Measurements from ENCODE around the gene RAPGEFL1. TPM values are rescaled to one million over a fixed set of nuclear protein-coding genes. Genes with fewer than 3 reads are reported as not detected.
"Not testable (repeated sequence)": the region's sequence is repeated elsewhere in the genome, so short reads cannot be mapped to it uniquely, and the experiment has no call there.

The RAPGEFL1 gene
- total RNA-seq (2014; rRNA removed; shearing (Covaris generic); ENCODE audit: low replicate concordance) = 0.27 and 2.0 TPM in 2 replicates

- DNase-seq = no peak
- Histone ChIP-seq H3K9me3 (no peaks in the 10 kb centered on the region), H3K4me3 (no peak within 1 kb of the TSS), H3K36me3 (peaks cover 42% of the 10 kb centered on the region), H3K27me3 (no peaks in the 10 kb centered on the region)
These were observed at the start of gene RAPGEFL1 for GRCh38 chr17:40177275-40177874. RAPGEFL1 (plus strand) TSS chr17:40177470; CDS start chr17:40177862, 392 bp downstream.

GRCh38 chr17:40129498-40129897 is 47.8 kb upstream of the RAPGEFL1 start:
- H3K27me3 ChIP-seq = no peaks in the 10 kb centered on the region
- DNase-seq = no peak
- no peaks in the 10 kb centered on the region for H3K9me3 ChIP-seq
- H3K36me3 ChIP-seq = peaks cover 99% of the 10 kb centered on the region
- no peak overlapping the region for H3K4me3 ChIP-seq

DNA sequence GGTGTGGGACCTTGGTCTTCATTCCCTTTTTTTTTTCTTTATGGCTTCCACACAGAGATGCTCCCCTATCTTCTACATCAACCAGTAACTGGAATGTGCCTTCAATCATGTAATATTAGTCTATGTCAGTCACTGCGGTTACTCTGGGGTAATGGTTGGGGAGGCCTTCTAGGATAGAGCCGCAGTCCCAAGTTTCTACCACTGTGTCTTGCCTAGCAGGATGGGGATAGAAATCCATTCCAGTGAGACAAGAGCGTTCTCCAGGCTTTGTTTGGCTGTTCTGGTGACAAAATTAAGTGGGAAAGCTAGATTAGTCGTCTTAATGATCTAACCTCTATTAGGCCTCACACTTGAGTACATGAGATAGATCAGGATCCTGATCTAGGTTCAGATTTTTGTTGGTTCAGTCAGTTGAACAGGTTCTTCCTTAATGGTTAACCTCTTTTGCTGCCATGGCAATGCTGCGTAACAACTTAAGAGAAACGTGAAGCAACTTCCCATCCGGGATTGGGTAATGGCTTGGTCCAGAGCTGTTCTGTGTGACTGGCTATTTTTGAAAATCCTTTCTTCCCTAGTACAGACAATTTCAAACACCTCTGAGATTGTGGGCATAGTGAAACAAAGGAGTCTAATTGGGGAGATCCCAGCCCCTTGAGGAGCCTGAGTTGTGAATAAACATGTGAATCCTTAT is 46.8 kb upstream of the RAPGEFL1 start:
- Histone ChIP-seq H3K9me3 (no peaks in the 10 kb centered on the region), H3K4me3 (no peak overlapping the region), H3K36me3 (peaks cover 98% of the 10 kb centered on the region), H3K27me3 (no peaks in the 10 kb centered on the region)
- DNase-seq = no peak

DNA sequence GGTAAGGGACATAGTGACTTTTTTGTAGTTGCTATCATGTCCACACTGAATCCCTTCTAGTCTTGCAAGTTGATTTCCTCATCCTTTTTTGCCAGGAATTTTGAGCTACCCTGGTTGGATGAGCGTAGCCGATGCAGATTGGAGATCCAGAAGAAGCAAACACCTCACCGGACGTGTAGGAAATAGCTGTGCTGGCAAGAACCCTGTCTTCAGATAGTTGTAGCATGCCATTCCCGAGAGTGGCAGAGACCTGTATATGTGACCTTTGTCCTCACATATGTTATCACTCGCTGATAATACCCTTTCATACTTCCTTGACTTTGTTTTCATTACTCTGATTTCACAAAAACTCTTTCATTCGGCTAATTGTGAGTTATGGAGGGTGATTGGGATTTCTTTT is 43.1 kb upstream of the RAPGEFL1 start:
- H3K36me3 ChIP-seq = peaks cover 93% of the 10 kb centered on the region
- no peak for DNase-seq
- H3K9me3 ChIP-seq = no peaks in the 10 kb centered on the region
- no peaks in the 10 kb centered on the region for H3K27me3 ChIP-seq
- no peak overlapping the region for H3K4me3 ChIP-seq

DNA sequence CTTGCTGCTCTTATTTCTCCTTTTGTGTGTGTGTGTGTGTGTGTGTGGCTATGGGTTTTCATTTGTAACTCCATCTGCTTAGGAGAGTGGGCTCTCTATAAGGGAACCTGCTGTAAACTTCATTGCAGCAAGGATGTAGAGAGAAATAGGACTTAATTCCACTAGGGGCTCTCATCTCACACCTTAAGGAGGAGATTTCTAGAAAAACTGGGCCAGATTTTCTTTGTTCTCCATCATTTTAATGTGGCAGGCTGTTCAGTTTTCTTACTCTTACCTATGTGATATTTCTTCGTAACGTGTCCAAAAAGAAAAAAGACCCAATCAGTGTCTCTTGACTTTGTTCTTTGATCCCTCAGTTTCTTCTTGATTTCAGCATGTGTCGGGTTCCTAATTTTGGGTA is 41.5 kb upstream of the RAPGEFL1 start:
- H3K4me3 ChIP-seq = no peak overlapping the region

DNA sequence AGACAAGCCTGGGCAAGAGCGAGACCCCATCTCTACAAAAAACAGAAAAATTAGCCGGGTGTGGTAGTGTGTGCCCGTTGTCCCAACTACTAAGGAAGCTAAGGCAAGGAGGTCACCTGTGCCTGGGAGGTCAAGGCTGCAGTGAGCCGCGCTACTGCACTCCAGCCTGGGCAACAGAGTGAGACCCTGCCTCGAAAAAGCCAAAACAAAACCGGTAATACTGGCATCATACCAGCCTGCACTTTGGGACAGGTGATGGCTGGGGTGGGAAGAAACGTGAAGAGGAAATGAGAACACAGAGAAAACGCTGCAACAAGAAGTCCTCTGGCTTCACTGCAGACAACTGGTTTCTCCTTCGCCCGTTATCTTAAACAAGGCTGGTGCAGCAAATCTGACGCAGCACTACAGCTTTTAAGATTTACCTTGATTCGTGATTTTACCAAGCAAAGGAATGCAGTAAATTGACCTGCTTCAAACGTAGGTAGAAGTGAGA is 37.7 kb upstream of the RAPGEFL1 start:
- no peak for DNase-seq
- Histone ChIP-seq H3K27me3 (no peaks in the 10 kb centered on the region), H3K36me3 (peaks cover 76% of the 10 kb centered on the region), H3K9me3 (no peaks in the 10 kb centered on the region), H3K4me3 (peak overlapping the region; percentile 100)

More for the DNA sequence above, 41.5 kb upstream of the RAPGEFL1 start:
- Histone ChIP-seq H3K36me3 (peaks cover 84% of the 10 kb centered on the region), H3K9me3 (no peaks in the 10 kb centered on the region), H3K27me3 (no peaks in the 10 kb centered on the region)
- DNase-seq = no peak

DNA sequence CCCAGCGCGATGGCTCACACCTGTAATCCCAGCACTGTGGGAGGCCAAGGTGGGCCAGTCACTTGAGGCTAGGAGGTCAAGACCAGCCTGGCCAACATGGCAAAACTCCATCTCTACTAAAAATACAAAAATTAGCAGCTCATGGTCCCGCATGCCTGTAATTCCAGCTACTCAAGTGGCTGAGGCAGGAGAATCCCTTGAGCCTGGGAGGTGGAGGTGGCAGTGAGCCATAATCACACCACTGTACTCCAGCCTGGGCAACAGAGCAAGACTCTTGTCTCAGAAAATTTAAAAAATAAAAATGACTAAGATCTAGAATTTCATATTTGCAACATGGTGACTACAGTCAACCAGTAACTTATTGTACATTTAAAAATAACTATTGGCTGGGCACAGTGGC is 34.1 kb upstream of the RAPGEFL1 start:
- not testable (repeated sequence) for H3K9me3 ChIP-seq

DNA sequence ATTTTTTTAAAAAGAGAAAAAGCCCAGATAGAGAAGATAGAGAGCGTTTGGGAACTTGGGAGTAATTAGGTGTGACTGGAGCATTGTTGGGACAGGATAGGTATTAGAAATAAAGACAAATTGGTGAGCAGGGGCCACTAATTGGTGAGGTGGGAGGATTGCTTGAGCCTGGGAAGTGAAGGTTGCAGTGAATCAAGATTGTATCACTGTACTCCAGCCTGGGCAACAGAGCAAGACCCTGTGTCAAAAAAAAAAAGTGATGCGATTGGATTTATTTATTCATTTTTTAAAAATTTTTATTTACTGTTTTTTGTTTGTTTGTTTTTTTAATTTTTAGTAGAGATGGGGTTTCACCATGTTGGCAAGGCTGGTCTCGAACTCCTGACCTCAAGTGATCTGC is 31.8 kb upstream of the RAPGEFL1 start:
- no peak overlapping the region for H3K4me3 ChIP-seq
- H3K36me3 ChIP-seq = peaks cover 83% of the 10 kb centered on the region
- no peaks in the 10 kb centered on the region for H3K9me3 ChIP-seq
- DNase-seq = no peak
- no peaks in the 10 kb centered on the region for H3K27me3 ChIP-seq

More for the DNA sequence above, 34.1 kb upstream of the RAPGEFL1 start:
- not testable (repeated sequence) for H3K4me3 ChIP-seq, H3K27me3 ChIP-seq, DNase-seq
- H3K36me3 ChIP-seq = peaks cover 73% of the 10 kb centered on the region

GRCh38 chr17:40148527-40148926 is 28.7 kb upstream of the RAPGEFL1 start:
- Histone ChIP-seq H3K9me3 (no peaks in the 10 kb centered on the region), H3K4me3 (no peak overlapping the region), H3K27me3 (no peaks in the 10 kb centered on the region), H3K36me3 (peaks cover 84% of the 10 kb centered on the region)
- no peak for DNase-seq

- no peaks in the 10 kb centered on the region for H3K27me3 ChIP-seq
- DNase-seq = no peak
- no peaks in the 10 kb centered on the region for H3K9me3 ChIP-seq
- peaks cover 90% of the 10 kb centered on the region for H3K36me3 ChIP-seq
- H3K4me3 ChIP-seq = no peak overlapping the region
These were observed 27.0 kb upstream of the RAPGEFL1 start for GRCh38 chr17:40150276-40150675.

GRCh38 chr17:40151414-40151963 is 25.8 kb upstream of the RAPGEFL1 start:
- Histone ChIP-seq H3K36me3 (peaks cover 91% of the 10 kb centered on the region), H3K4me3 (no peak overlapping the region), H3K9me3 (no peaks in the 10 kb centered on the region), H3K27me3 (no peaks in the 10 kb centered on the region)
- no peak for DNase-seq

GRCh38 chr17:40153603-40154236 is 23.6 kb upstream of the RAPGEFL1 start:
- H3K27me3 ChIP-seq = no peaks in the 10 kb centered on the region
- no peak overlapping the region for H3K4me3 ChIP-seq
- H3K36me3 ChIP-seq = peaks cover 91% of the 10 kb centered on the region
- DNase-seq = no peak
- no peaks in the 10 kb centered on the region for H3K9me3 ChIP-seq

DNA sequence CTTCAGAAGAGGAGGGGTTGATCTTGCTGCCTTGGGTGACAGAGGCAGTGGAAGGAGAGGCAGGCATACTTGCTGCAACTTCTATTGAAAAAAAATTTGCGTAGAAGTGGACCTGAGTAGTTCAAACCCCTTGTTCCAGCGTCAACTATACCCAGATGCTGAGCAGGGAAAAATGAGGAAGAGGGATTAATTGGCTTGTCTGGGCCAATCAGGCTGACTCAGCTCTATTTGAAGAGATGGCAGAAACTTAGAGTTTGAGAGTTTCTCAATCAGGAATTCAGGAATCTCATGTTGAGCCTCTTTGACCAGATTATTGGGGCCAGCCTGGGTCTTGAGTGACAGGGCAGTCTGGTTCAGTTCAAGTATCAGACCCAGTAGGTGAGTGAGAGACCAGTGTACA is 19.3 kb upstream of the RAPGEFL1 start:
- Histone ChIP-seq H3K4me3 (no peak overlapping the region), H3K27me3 (no peaks in the 10 kb centered on the region), H3K36me3 (peaks cover 77% of the 10 kb centered on the region), H3K9me3 (no peaks in the 10 kb centered on the region)
- no peak for DNase-seq

DNA sequence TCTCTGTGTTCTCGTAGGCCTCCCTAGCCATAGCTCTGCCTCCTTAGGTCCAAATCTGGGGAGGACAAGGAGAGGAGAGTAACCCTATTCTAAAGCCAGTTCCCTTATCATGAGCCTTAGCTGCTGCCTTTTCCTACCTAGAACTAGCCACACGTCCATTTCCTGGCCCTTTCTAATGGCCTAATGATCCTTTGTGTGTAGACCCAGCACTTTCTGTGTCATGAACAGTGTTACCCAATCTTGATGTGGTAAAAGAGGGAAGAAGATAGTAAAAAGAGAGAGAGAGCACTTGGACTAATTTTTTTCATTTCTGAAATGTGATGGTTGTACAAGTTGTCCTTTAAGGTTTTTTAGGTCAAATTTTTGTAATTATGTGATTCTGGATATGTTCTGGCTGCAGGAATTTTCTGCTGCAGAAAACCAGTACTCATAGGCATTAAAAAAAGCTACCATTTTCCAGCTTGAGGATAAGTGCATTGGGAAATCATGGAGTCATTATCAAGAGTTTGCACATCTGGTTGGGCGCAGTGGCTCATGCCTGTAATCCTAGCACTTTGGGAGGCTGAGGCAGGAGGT is 18.7 kb upstream of the RAPGEFL1 start:
- H3K36me3 ChIP-seq = peaks cover 77% of the 10 kb centered on the region
- H3K4me3 ChIP-seq = no peak overlapping the region
- DNase-seq = no peak

GRCh38 chr17:40159456-40159855 is 17.8 kb upstream of the RAPGEFL1 start:
- Histone ChIP-seq H3K9me3 (no peaks in the 10 kb centered on the region), H3K27me3 (no peaks in the 10 kb centered on the region), H3K36me3 (peaks cover 75% of the 10 kb centered on the region), H3K4me3 (no peak overlapping the region)
- DNase-seq = no peak

More for the DNA sequence above, 18.7 kb upstream of the RAPGEFL1 start:
- Histone ChIP-seq H3K27me3 (no peaks in the 10 kb centered on the region), H3K9me3 (no peaks in the 10 kb centered on the region)

DNA sequence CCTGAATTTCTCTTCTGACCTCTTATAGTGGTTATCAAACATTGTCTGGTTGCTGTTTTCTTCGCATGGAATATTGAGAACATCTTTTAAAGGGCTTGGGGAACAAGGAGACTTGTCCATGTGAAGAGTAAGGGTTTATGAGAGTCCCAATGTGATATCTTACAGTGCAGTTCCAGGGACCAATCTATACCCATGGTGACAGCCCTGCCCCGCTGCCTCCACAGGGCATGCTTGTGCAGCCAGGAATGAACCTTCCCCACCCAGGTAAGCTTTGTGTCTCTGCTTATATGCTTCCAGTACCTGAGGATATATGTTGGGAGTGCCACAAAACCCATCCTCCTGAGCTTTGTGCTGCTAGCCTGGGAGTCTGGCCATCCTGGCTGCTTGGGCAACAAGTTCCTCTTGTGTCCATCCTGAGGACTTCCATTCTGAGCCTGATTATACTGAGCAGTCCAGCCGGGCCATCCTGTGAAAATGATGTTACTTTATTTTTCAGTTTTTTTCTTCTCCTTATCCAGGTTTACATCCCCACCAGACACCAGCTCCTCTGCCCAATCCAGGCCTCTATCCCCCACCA is 9.5 kb upstream of the RAPGEFL1 start:
- no peaks in the 10 kb centered on the region for H3K27me3 ChIP-seq
- no peaks in the 10 kb centered on the region for H3K9me3 ChIP-seq
- H3K4me3 ChIP-seq = no peak overlapping the region
- peaks cover 85% of the 10 kb centered on the region for H3K36me3 ChIP-seq
- DNase-seq = no peak

Measured in MG63 (cell line).